Measurements from ENCODE around the gene NETO1.

NETO1 gene

GRCh38 chr18:72720116-72720515 lies 147.7 kb downstream of the NETO1 start:
- ATAC-seq (ENCODE audit: low read depth) (no peak), DNase-seq (ENCODE audit: low spot score) (no peak)
- H3K36me3 ChIP-seq (ENCODE audit: low read depth), result no peaks in the 10 kb centered on the region
- H3K4me3 ChIP-seq (ENCODE audit: severe bottlenecking), result no peak overlapping the region
- H3K27ac ChIP-seq (ENCODE audit: poor library complexity, severe bottlenecking), result no peak overlapping the region
- H3K27me3 ChIP-seq (ENCODE audit: insufficient read depth, poor library complexity, severe bottlenecking), result no peaks in the 10 kb centered on the region
- no peaks in the 10 kb centered on the region for H3K9me3 ChIP-seq (ENCODE audit: severe bottlenecking)
- H3K4me1 ChIP-seq (ENCODE audit: insufficient read depth, poor library complexity, severe bottlenecking), result no peaks in the 10 kb centered on the region
- TF ChIP-seq, protein P1, sequence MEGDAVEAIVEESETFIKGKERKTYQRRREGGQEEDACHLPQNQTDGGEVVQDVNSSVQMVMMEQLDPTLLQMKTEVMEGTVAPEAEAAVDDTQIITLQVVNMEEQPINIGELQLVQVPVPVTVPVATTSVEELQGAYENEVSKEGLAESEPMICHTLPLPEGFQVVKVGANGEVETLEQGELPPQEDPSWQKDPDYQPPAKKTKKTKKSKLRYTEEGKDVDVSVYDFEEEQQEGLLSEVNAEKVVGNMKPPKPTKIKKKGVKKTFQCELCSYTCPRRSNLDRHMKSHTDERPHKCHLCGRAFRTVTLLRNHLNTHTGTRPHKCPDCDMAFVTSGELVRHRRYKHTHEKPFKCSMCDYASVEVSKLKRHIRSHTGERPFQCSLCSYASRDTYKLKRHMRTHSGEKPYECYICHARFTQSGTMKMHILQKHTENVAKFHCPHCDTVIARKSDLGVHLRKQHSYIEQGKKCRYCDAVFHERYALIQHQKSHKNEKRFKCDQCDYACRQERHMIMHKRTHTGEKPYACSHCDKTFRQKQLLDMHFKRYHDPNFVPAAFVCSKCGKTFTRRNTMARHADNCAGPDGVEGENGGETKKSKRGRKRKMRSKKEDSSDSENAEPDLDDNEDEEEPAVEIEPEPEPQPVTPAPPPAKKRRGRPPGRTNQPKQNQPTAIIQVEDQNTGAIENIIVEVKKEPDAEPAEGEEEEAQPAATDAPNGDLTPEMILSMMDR (IDR thresholded peaks at IDR 0.05; ENCODE audit: poor library complexity, severe bottlenecking), result no peak

DNA sequence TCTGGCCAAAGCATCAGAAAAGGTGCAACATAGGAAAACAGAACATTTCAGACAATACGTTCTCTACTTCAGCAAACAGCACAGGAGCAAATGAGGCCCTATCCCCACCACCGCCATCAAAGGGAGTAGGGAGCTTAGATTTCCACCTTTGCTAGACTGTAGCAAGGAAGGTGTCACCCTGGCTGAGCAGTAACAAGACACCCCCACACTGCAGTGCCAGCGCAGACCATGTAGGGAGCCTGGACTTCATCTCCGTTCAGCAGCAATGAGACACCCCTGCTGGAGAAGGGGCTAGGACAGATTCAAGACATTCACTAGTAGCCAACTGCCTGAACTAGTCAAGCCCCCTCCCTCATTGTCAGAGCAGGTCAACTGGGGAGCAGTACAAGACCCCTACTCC lies 163.6 kb downstream of the NETO1 start:
- no peak for DNase-seq (ENCODE audit: low spot score)
- no peak for ATAC-seq (ENCODE audit: low read depth)
- H3K4me3 ChIP-seq (ENCODE audit: severe bottlenecking), result no peak overlapping the region

DNA sequence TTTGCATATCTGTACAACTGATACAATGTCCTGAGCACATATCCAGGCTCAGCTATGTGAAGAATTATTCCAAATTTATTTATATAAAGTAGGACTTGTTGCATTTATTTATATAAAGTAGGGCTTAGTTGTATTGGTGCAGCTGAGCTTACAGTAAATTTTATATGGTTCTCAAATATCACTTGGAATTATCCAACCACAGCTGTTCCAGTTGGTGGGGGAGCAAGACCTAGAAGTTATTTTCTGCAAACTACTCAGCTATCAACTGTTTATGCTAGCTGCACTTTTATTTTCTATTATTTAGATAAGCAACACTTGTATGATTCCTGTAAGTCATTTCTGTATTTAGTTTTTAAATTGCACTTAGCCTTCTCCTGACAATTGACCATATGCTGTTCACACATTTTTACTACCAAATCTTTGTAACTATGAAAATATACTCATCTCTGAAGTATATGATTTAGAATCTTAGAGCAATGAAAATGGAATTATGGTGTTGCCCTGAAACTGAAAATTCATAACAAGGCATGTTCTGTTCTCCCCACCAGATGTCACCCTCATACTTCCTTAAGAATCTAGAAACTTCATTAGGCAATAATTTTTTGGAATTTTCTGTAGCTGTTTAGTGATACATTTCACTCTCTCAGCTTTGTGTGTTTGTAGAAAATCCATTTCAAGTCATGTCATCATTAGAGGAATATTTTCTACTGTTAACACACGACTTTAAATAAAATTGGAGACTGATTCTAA lies 166.7 kb downstream of the NETO1 start:
- Histone ChIP-seq H3K4me3 (ENCODE audit: severe bottlenecking) (no peak overlapping the region), H3K27me3 (ENCODE audit: insufficient read depth, poor library complexity, severe bottlenecking) (no peaks in the 10 kb centered on the region), H3K9me3 (ENCODE audit: severe bottlenecking) (no peaks in the 10 kb centered on the region), H3K4me1 (ENCODE audit: insufficient read depth, poor library complexity, severe bottlenecking) (no peaks in the 10 kb centered on the region), H3K27ac (ENCODE audit: poor library complexity, severe bottlenecking) (no peak overlapping the region), H3K36me3 (ENCODE audit: low read depth) (no peaks in the 10 kb centered on the region)
- TF ChIP-seq, protein P1 (IDR thresholded peaks at IDR 0.05; ENCODE audit: poor library complexity, severe bottlenecking), result peak; percentile 73
- DNase-seq (ENCODE audit: low spot score) (no peak), ATAC-seq (ENCODE audit: low read depth) (no peak)

More for the DNA sequence above, 163.6 kb downstream of the NETO1 start:
- H3K36me3 ChIP-seq (ENCODE audit: low read depth), result no peaks in the 10 kb centered on the region
- H3K27ac ChIP-seq (ENCODE audit: poor library complexity, severe bottlenecking), result no peak overlapping the region
- H3K9me3 ChIP-seq (ENCODE audit: severe bottlenecking), result no peaks in the 10 kb centered on the region
- TF ChIP-seq, protein P1 (IDR thresholded peaks at IDR 0.05; ENCODE audit: poor library complexity, severe bottlenecking), result no peak
- no peaks in the 10 kb centered on the region for H3K27me3 ChIP-seq (ENCODE audit: insufficient read depth, poor library complexity, severe bottlenecking)
- no peaks in the 10 kb centered on the region for H3K4me1 ChIP-seq (ENCODE audit: insufficient read depth, poor library complexity, severe bottlenecking)

GRCh38 chr18:72697706-72698105 lies 170.1 kb downstream of the NETO1 start:
- ATAC-seq (ENCODE audit: low read depth) (no peak), DNase-seq (ENCODE audit: low spot score) (no peak)
- no peak overlapping the region for H3K27ac ChIP-seq (ENCODE audit: poor library complexity, severe bottlenecking)

More at GRCh38 chr18:72697706-72698105, 170.1 kb downstream of the NETO1 start:
- no peaks in the 10 kb centered on the region for H3K27me3 ChIP-seq (ENCODE audit: insufficient read depth, poor library complexity, severe bottlenecking)
- H3K4me3 ChIP-seq (ENCODE audit: severe bottlenecking), result no peak overlapping the region
- H3K9me3 ChIP-seq (ENCODE audit: severe bottlenecking), result no peaks in the 10 kb centered on the region
- no peaks in the 10 kb centered on the region for H3K4me1 ChIP-seq (ENCODE audit: insufficient read depth, poor library complexity, severe bottlenecking)
- TF ChIP-seq, protein P1 (IDR thresholded peaks at IDR 0.05; ENCODE audit: poor library complexity, severe bottlenecking), result no peak
- no peaks in the 10 kb centered on the region for H3K36me3 ChIP-seq (ENCODE audit: low read depth)
